Keratinocyte (primary cell): ENCODE data around the gene SSPN.

Source experiments
- EZH2 ChIP-seq: IDR thresholded peaks from one replicate; pipeline ENCODE4 v1.6.1; 2012; ENCODE audit warnings: inconsistent platforms, mild to moderate bottlenecking, low read length, moderate library complexity
- TF ChIP-seq, protein P1 (sequence below), 3 experiments: IDR thresholded peaks in 1 of 3; conservative IDR thresholded peaks in 1 of 3; optimal IDR thresholded peaks in 1 of 3; 2 replicates in 2 of 3; 3 replicates in 1 of 3; pipeline versions ENCODE3 to v1.5.1; 2011; ENCODE audit warnings: low read length in 3 of 3, mild to moderate bottlenecking in 3 of 3, moderate library complexity in 2 of 3, control low read depth in 1 of 3, inconsistent platforms in 1 of 3; ENCODE audit not compliant: insufficient read depth in 2 of 3; ENCODE audit errors: extremely low read depth in 1 of 3

DNA sequence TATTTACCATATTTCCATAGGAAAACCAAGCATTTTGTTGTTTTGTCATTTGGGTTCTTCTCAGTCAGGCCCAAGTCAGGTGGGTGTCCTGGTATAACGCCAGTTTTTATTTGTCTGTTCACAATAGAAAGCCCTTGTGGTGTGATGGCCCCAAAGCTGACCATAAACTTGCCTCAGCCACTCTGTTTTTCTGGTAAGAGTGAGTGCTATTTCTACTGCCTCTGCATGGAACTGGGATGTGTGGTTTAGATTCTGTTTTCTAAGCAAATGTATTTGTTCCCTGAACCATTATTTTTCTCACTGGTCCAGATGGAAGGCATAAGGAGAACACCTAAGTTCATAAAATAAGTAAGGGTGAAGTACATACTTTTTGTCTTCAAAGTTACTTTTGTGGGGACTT, 1.8 kb upstream of the SSPN start:
- TF ChIP-seq, protein P1, sequence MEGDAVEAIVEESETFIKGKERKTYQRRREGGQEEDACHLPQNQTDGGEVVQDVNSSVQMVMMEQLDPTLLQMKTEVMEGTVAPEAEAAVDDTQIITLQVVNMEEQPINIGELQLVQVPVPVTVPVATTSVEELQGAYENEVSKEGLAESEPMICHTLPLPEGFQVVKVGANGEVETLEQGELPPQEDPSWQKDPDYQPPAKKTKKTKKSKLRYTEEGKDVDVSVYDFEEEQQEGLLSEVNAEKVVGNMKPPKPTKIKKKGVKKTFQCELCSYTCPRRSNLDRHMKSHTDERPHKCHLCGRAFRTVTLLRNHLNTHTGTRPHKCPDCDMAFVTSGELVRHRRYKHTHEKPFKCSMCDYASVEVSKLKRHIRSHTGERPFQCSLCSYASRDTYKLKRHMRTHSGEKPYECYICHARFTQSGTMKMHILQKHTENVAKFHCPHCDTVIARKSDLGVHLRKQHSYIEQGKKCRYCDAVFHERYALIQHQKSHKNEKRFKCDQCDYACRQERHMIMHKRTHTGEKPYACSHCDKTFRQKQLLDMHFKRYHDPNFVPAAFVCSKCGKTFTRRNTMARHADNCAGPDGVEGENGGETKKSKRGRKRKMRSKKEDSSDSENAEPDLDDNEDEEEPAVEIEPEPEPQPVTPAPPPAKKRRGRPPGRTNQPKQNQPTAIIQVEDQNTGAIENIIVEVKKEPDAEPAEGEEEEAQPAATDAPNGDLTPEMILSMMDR (optimal IDR thresholded peaks at IDR 0.05 in 1 of 3, IDR thresholded peaks at IDR 0.05 in 1 of 3, conservative IDR thresholded peaks at IDR 0.05 in 1 of 3; ENCODE audit: extremely low read depth in 1 of 3, insufficient read depth in 2 of 3, low read length in 3 of 3), result no peak
- TF ChIP-seq EZH2, result no peak
